Measurements from ENCODE around the gene PURA.

The PURA gene

DNA sequence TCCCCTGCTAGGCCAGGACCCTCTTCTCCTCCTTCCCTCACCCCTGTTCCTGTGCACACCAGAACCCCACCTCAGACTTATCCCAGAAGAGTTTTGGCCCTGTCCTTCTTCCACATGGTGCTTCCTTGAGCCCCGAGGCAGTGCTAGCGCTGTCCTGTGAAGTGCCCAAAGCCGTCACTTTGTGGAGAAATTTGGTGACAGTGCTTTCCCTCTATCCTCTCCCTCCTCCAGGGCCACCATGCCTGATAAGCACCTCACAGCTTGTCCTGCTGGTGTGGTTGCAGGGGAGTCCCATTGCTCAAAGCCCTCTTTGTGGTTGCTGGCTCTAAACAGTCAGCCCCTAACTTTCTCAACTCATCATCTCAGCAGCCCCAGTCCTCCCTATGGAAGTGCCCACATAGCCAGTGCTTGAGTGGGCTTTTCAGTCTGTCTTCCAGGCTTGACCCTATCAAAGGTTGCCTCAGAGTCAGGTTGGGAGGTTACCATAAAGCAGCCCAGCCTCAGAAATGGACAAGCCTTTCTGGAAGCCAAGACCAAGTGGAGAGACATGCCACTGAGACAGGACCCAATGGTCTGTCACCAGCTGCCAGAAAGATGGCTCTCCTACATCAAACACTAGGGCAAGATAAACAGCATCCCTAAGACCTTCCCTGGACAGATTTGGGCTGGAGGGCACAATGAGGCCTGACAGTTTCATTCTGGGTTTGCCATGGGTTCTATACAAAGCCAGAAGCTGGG is 29.8 kb downstream of the PURA start:
- no peak for DNase-seq (ENCODE audit: low spot score)
- H3K4me3 ChIP-seq, result no peak overlapping the region
- TF ChIP-seq, protein P1, sequence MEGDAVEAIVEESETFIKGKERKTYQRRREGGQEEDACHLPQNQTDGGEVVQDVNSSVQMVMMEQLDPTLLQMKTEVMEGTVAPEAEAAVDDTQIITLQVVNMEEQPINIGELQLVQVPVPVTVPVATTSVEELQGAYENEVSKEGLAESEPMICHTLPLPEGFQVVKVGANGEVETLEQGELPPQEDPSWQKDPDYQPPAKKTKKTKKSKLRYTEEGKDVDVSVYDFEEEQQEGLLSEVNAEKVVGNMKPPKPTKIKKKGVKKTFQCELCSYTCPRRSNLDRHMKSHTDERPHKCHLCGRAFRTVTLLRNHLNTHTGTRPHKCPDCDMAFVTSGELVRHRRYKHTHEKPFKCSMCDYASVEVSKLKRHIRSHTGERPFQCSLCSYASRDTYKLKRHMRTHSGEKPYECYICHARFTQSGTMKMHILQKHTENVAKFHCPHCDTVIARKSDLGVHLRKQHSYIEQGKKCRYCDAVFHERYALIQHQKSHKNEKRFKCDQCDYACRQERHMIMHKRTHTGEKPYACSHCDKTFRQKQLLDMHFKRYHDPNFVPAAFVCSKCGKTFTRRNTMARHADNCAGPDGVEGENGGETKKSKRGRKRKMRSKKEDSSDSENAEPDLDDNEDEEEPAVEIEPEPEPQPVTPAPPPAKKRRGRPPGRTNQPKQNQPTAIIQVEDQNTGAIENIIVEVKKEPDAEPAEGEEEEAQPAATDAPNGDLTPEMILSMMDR (IDR thresholded peaks at IDR 0.05), result no peak
- H3K27ac ChIP-seq, result no peak overlapping the region

GRCh38 chr5:140145256-140145655 is 31.3 kb downstream of the PURA start:
- TF ChIP-seq, protein P1 (IDR thresholded peaks at IDR 0.05), result no peak
- DNase-seq (ENCODE audit: low spot score), result no peak
- H3K4me3 ChIP-seq, result peak overlapping the region; percentile 70
- no peak overlapping the region for H3K27ac ChIP-seq

- no peak overlapping the region for H3K27ac ChIP-seq
- peak; percentile 80 for DNase-seq (ENCODE audit: low spot score)
- TF ChIP-seq, protein P1 (IDR thresholded peaks at IDR 0.05), result peak; percentile 79
Measured at GRCh38 chr5:140145818-140146522, 32.1 kb downstream of the PURA start.

DNA sequence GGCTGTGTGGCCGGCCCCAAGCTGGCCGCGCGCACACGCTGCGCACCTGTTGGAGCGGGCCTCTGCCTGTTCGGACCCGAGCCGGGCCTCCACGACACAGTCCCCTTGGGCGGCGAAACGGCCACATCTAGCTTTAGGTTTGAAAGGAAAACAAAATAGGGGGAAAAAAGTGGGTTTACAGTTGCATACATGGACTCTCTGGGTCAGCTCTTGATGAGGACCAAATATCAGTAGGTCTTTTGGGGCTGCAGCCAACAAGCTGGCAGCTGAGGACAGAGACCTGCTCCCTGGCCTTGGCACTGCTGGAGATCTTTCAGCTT is 32.6 kb downstream of the PURA start:
- Histone ChIP-seq H3K4me3 (peak overlapping the region; percentile 70), H3K27ac (no peak overlapping the region)
- DNase-seq (ENCODE audit: low spot score), result no peak
- TF ChIP-seq, protein P1 (IDR thresholded peaks at IDR 0.05), result no peak

More at GRCh38 chr5:140145818-140146522, 32.1 kb downstream of the PURA start:
- peak overlapping the region; percentile 70 for H3K4me3 ChIP-seq

DNA sequence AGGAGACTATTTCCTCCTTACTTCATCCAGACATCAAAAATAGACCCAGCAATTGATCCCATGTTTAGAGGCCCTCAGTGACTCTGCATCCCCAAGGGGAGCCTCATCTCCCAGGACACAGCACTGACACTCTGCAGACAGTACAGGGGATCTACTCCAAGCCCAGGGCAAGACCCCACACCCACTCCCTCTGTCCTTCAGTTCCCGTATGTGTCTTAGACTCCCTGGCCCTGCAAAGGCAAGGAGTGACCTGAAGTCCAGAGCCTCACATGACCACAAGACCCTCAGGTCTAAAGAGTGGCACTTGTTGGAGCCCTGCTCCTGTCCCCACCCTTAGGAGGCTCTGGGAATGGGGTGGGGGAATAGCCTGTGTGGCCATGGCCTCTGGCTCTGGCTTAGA is 33.6 kb downstream of the PURA start:
- TF ChIP-seq, protein P1 (IDR thresholded peaks at IDR 0.05), result no peak
- DNase-seq (ENCODE audit: low spot score), result no peak
- no peak overlapping the region for H3K4me3 ChIP-seq
- H3K27ac ChIP-seq, result no peak overlapping the region

GRCh38 chr5:140148508-140148907 is 34.6 kb downstream of the PURA start:
- no peak for DNase-seq (ENCODE audit: low spot score)
- TF ChIP-seq, protein P1 (IDR thresholded peaks at IDR 0.05), result no peak
- no peak overlapping the region for H3K27ac ChIP-seq
- no peak overlapping the region for H3K4me3 ChIP-seq

GRCh38 chr5:140150201-140150600 is 36.3 kb downstream of the PURA start:
- DNase-seq (ENCODE audit: low spot score), result no peak
- TF ChIP-seq, protein P1 (IDR thresholded peaks at IDR 0.05), result no peak
- H3K4me3 ChIP-seq, result no peak overlapping the region
- H3K27ac ChIP-seq, result no peak overlapping the region
